Mononuclear cell (primary cell): ENCODE measurements around the gene NRN1L. TPM values are rescaled to one million over a fixed set of nuclear protein-coding genes. Genes with fewer than 3 reads are reported as not detected.

Experiments used
- H3K27me3 ChIP-seq: 2 replicates; pipeline ENCODE4 v1.6.0; 2011; ENCODE audit warnings: low read length, control low read depth; ENCODE audit not compliant: insufficient read depth
- H3K4me1 ChIP-seq: 2 replicates; pipeline ENCODE4 v1.5.1; 2011; ENCODE audit warnings: mild to moderate bottlenecking, low read length, control low read depth; ENCODE audit not compliant: insufficient read depth
- H3K4me3 ChIP-seq: 2 replicates; pipeline ENCODE4 v1.5.1; 2011; ENCODE audit warnings: mild to moderate bottlenecking, low read length, moderate library complexity
- H3K9me3 ChIP-seq: 2 replicates; pipeline ENCODE4 v1.5.1; 2011; ENCODE audit warnings: low read depth, mild to moderate bottlenecking, control low read depth, low read length
- total RNA-seq: library from RNA; depleted of rRNA; stranded (reverse); fragments of >200 nt; gene quantifications from one replicate; pipeline ENCODE4 v1.2.3, GENCODE V29; 2012

Gene NRN1L
- total RNA-seq, 1 donor = not detected

DNA sequence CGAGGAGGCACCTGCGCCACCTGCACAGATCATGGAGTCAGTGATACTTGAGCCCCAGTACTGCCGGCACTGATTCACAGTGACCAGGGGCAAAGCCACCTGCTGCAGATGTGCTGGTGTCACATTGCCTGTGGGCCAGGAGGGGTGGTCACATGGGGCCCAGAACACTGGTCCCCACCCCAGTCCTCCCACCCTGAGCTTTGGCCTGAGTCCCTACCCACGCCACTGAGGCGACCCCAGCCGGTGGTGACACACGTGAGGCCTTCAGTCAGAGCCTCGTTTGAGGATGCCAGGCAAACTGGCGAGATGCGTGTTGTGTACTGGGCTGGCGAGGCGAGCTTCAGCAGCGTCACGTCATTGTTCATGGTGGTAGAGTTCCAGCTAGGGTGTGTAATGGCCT is 45.5 kb downstream of the NRN1L start:
- Histone ChIP-seq H3K9me3 (no peaks in the 10 kb centered on the region), H3K4me1 (peaks cover 11% of the 10 kb centered on the region), H3K27me3 (no peaks in the 10 kb centered on the region), H3K4me3 (no peak overlapping the region)

DNA sequence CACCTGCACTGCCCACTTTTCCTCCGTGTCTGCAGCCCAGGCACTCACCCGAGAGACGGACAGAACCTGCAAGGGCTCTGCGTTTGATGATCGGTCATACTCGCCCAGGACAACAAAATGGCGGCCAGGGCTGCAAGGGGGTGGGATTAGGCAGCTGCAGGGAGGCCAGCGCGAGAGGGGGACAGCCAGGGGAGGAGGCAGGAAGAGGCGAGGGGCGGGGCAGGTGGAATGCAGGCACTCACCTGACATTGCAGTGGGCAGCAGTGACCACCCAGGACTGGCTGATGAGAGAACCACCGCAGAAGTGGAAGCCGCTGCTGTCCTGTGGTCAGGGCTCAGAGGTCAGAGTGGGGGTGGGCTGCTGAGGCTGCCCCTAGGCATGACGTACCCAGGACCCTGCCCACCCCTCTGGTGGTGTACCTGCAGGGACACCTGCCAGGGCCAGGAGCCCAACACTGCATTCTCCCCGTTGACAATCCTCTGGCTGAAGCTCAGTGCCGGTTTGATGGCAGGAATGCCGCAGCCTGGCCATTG is 46.1 kb downstream of the NRN1L start:
- Histone ChIP-seq H3K4me1 (peaks cover 15% of the 10 kb centered on the region), H3K9me3 (no peaks in the 10 kb centered on the region), H3K4me3 (no peak overlapping the region), H3K27me3 (no peaks in the 10 kb centered on the region)

DNA sequence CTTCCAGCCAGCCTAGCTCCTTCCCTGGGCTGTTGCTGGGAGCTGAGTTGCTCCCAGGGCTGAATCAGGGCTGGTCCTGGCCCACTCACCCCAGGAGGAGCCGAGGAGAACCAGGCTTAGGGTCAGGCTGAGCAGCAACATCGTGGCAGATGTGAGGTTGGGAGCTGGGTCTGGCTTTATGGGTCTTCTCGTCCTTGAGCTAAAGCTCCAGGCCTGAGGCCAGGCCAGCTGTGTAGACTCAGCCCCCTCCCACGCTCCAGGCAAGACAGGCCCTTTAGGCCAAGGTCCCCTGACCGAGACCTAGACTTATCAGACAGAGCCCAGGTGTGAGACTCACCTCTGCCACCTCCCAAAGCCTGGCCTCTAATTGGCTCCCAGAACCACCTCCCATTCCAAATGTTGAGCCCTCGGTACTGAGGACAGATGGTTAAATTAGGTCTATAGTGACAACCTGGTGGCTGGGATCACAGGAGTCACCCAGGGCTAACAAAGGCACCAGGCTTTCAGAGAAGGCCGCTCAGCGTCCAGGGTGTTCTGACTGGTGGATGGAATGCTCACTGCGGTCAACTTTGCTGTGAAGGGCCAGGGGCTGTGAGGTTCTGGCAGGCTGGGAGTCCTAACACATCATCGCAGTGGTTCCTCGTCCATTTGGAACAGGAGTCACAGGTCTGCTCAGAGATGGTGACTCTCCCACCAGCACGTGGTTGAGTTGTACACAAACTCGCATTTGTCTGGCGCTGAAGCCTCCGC is 47.2 kb downstream of the NRN1L start, which contains the start of gene CTRL:
Gene CTRL, minus strand, starts transcription at position 151 of the 750 bp plus-strand sequence. Its CDS starts 10 bp downstream, at position 141.
- Histone ChIP-seq H3K9me3 (no peaks in the 10 kb centered on the region), H3K4me3 (no peak within 1 kb of the TSS), H3K27me3 (no peaks in the 10 kb centered on the region), H3K4me1 (peaks cover 17% of the 10 kb centered on the region)

DNA sequence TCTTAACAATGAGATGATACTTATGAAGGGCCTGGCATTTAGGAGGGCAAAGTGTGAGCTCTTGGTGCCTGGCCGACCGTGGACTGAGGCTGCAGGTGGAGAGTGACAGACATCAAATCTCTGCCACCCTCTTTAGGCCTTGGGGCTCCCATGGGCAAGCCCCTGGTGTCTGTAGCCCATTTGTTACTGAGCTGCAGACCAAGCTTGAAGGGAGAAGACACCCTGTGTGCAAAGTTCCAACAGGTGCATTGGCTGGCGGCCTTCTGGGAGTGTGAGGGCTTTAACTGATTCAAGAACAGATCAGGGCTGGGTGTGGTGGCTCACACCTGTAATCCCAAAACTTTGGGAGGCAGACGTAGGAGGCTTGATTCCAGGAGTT is 47.8 kb downstream of the NRN1L start:
- peaks cover 22% of the 10 kb centered on the region for H3K4me1 ChIP-seq
- H3K27me3 ChIP-seq = no peaks in the 10 kb centered on the region
- H3K9me3 ChIP-seq = no peaks in the 10 kb centered on the region
- no peak overlapping the region for H3K4me3 ChIP-seq

DNA sequence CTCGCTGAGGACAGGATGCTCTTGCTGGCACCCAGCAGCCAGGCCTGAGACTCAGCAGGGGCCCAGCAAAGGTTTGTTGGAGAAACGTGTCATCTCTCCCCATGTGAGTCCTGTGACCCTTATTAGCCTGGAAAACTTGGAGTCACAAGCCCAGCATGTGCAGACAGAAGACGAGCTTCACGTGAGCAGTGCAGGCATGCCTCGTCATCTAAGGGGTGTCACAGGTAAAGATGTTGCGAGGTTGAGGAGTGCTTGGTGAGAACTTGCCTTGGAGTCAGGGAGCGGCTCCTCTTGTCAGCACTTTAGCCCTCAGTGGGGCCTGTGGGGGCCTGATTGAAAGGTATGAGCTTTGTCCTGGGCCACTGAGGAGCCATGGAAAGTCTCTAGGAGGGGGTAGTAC is 49.1 kb downstream of the NRN1L start:
- H3K4me1 ChIP-seq = peaks cover 29% of the 10 kb centered on the region
- no peaks in the 10 kb centered on the region for H3K9me3 ChIP-seq
- no peaks in the 10 kb centered on the region for H3K27me3 ChIP-seq
- no peak overlapping the region for H3K4me3 ChIP-seq

DNA sequence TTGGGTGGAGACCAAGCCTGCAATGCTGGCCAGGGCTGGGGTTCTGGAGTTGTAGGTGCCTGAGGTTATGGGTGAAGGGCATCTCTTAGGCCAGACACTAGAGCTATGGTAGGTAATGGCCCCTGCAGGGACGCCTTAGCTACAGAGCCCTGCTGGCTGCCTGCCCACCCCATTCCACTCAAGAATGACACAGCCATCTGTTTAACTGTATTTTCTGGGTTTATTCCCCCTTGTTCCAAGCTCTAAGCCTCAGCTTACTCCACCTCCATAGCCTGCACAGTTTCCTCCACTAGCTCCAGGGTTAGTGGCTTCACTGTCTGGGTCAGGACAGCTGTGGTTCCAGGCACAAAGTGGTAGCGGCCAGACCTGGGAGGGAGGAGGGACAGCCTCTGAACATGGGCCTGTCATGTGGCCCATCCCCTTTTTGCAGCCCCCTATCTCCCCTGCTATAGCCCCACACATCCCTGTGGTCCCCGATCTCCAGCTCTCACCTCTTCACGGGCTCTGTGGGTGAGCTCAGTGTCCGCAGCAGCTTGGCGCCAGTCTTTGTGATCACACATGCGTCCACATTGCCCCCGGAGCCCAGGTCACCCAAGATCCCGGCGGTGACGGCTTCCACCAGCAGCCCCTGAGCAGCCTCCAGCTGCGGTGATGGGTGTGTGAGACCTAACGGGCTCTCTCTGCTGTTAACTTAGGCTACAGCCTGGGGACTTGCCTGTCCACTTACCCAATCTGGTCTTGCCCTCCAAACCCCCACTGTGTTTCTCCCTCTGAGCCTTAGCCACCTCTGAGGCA is 49.8 kb downstream of the NRN1L start:
- H3K4me3 ChIP-seq = no peak overlapping the region
- H3K9me3 ChIP-seq = no peaks in the 10 kb centered on the region
- no peaks in the 10 kb centered on the region for H3K27me3 ChIP-seq
- H3K4me1 ChIP-seq = peaks cover 30% of the 10 kb centered on the region

DNA sequence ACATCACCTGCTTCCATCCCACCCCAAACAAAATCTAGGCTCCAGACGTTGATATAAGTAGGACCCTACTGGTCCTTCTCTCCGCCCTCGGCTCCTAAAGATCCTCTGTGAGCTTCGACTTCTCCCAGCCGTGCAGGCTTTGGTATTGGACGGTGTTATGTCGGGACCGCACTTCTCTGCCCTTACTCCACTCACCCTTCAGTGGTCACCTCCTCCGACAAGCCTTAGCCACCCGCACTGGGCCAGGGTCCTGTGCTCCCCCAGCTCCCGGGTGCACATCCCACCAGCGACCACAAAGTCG is 50.4 kb downstream of the NRN1L start:
- Histone ChIP-seq H3K4me3 (no peak overlapping the region), H3K4me1 (peaks cover 36% of the 10 kb centered on the region), H3K27me3 (no peaks in the 10 kb centered on the region), H3K9me3 (no peaks in the 10 kb centered on the region)

DNA sequence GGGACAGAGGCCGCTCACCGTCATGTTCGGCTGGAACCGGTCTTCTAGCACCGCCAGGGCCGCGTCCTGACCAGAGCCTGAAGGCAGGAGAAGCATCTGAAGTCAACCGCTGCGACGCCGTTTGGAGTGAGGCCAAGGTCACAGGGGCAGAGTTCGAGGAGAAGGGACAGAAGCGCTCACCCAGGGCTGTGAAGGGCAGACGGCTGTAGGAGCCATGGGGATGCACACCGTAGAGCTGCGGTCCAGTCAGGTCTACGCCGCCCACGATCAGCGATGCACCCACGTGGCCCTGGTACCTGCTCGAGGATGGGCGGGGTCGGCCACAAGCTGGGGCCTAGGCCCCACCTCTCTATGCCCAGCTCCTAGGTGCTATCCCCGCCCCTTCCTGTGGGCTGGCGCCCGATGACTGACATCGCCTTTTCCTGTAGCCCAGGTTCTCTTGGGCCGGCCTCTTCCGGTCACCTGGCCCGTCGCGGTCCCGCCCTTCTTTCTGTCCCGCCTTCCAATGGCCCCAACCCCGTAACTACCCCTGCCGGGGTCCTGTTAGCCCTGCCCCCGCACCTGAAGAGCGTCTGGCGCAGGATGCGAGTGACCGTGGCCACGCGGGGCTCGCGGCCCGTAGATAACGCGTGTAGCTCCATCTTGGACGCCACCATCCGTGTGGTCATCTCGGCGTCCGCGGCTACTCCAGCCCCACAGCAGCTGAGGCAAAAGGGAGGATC is 50.9 kb downstream of the NRN1L start:
- H3K4me1 ChIP-seq = peaks cover 41% of the 10 kb centered on the region
- no peaks in the 10 kb centered on the region for H3K9me3 ChIP-seq
- no peaks in the 10 kb centered on the region for H3K27me3 ChIP-seq
- peak overlapping the region; percentile 98 for H3K4me3 ChIP-seq

Other genes with a start within 250 kb of the NRN1L start
- 20.8 TPM for gene CARMIL2, start 239.7 kb upstream of the NRN1L start, total RNA-seq
- 12.7 TPM for gene ACD, start 224.6 kb upstream of the NRN1L start, total RNA-seq
- gene PARD6A, start 223.9 kb upstream of the NRN1L start, total RNA-seq = 3.0 TPM
- 3.0 TPM for gene ENKD1, start 218.1 kb upstream of the NRN1L start, total RNA-seq
- 6.8 TPM for gene C16orf86, start 218.1 kb upstream of the NRN1L start, total RNA-seq
- gene GFOD2, start 165.6 kb upstream of the NRN1L start, total RNA-seq = 2.0 TPM
- 8.5 TPM for gene RANBP10, start 78.3 kb upstream of the NRN1L start, total RNA-seq
- gene TSNAXIP1, start 78.0 kb upstream of the NRN1L start, total RNA-seq = 0.42 TPM
- 38.5 TPM for gene THAP11, start 42.6 kb upstream of the NRN1L start, total RNA-seq
- 89.1 TPM for gene NUTF2, start 38.0 kb upstream of the NRN1L start, total RNA-seq
- gene CENPT, start 37.2 kb upstream of the NRN1L start, total RNA-seq = 20.8 TPM
- 48.1 TPM for gene EDC4, start 11.8 kb upstream of the NRN1L start, total RNA-seq
- gene PSKH1, start 8.4 kb downstream of the NRN1L start, total RNA-seq = 4.3 TPM
- 6.3 TPM for gene CTRL, start 47.0 kb downstream of the NRN1L start, total RNA-seq
- gene PSMB10, start 52.0 kb downstream of the NRN1L start, total RNA-seq = 69.4 TPM
- gene LCAT, start 59.2 kb downstream of the NRN1L start, total RNA-seq = 0.84 TPM
- gene SLC12A4, start 83.8 kb downstream of the NRN1L start, total RNA-seq = 6.9 TPM
- gene DPEP3, start 95.6 kb downstream of the NRN1L start, total RNA-seq = 0.21 TPM
- gene DPEP2, start 114.6 kb downstream of the NRN1L start, total RNA-seq = 17.2 TPM
- gene DPEP2NB, start 131.0 kb downstream of the NRN1L start, total RNA-seq = not detected
- gene DDX28, start 138.3 kb downstream of the NRN1L start, total RNA-seq = 29.7 TPM
- gene DUS2, start 138.4 kb downstream of the NRN1L start, total RNA-seq = 11.3 TPM
- 153 TPM for gene NFATC3, start 200.5 kb downstream of the NRN1L start, total RNA-seq